ENCODE data around the gene NR5A2. TPM values are rescaled to one million over a fixed set of nuclear protein-coding genes. Genes with fewer than 3 reads are reported as not detected.

NR5A2 gene
- total RNA-seq, 2 donors from 2014 or later = 45.5 to 65.9 TPM

DNA sequence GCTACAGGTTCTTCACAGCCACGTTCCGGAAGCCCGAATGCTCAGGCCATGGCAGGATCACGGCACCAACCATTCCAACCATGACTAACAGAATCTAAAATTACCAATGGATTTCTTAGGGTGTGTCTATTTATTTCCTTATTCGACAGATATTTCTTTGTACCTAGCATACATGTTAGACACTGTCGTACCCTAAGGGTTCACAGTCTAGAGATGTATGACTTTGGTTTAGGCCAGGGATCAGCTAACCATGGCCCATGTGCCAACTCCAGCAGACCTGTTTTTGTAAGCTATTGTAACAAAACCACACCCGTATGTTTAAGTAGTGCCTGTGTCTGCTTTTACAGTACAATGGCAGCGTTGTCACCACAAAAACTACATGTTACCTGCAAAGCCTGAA is 167.0 kb downstream of the NR5A2 start:
- intact Hi-C loops (cut with DNase I) = no loop called here
- H3K9me3 ChIP-seq = no peaks in the 10 kb centered on the region
- no peak for DNase-seq
- H3K27me3 ChIP-seq = no peaks in the 10 kb centered on the region
- no peak overlapping the region for H3K9ac ChIP-seq (ENCODE audit: low read depth in 2 of 2, low read length in 2 of 2)
- H3K4me3 ChIP-seq = no peak overlapping the region
- TF ChIP-seq, protein P1, sequence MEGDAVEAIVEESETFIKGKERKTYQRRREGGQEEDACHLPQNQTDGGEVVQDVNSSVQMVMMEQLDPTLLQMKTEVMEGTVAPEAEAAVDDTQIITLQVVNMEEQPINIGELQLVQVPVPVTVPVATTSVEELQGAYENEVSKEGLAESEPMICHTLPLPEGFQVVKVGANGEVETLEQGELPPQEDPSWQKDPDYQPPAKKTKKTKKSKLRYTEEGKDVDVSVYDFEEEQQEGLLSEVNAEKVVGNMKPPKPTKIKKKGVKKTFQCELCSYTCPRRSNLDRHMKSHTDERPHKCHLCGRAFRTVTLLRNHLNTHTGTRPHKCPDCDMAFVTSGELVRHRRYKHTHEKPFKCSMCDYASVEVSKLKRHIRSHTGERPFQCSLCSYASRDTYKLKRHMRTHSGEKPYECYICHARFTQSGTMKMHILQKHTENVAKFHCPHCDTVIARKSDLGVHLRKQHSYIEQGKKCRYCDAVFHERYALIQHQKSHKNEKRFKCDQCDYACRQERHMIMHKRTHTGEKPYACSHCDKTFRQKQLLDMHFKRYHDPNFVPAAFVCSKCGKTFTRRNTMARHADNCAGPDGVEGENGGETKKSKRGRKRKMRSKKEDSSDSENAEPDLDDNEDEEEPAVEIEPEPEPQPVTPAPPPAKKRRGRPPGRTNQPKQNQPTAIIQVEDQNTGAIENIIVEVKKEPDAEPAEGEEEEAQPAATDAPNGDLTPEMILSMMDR (IDR thresholded peaks at IDR 0.05) = no peak
- no peak overlapping the region for H3K27ac ChIP-seq
- H3K36me3 ChIP-seq = no peaks in the 10 kb centered on the region
- no peaks in the 10 kb centered on the region for H3K4me1 ChIP-seq

DNA sequence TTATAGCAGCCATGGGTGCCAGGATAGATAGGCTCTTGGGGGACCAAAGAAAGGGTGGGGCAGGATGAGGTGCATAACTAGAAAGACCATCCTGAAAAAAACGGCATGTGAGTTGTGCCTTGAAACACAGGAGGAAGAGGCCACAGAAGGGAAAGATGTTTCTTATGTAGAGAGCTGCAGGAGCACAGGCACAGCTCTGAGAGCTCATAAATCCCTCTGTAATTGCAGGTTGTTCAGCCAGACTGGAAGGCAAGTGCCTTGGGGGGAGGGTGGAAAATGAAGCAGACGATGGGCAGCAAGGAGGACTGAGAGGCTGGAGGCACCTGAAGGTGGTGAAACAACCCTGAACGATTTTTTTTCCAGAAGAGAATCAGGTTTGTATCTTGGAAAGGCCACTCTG is 170.7 kb downstream of the NR5A2 start:
- no peak for DNase-seq
- Histone ChIP-seq H3K9ac (ENCODE audit: low read depth in 2 of 2, low read length in 2 of 2) (no peak overlapping the region), H3K27ac (no peak overlapping the region), H3K4me1 (no peaks in the 10 kb centered on the region), H3K9me3 (no peaks in the 10 kb centered on the region), H3K36me3 (no peaks in the 10 kb centered on the region), H3K4me3 (no peak overlapping the region), H3K27me3 (no peaks in the 10 kb centered on the region)
- intact Hi-C loops (cut with DNase I) = no loop called here
- TF ChIP-seq, protein P1 (IDR thresholded peaks at IDR 0.05) = no peak

DNA sequence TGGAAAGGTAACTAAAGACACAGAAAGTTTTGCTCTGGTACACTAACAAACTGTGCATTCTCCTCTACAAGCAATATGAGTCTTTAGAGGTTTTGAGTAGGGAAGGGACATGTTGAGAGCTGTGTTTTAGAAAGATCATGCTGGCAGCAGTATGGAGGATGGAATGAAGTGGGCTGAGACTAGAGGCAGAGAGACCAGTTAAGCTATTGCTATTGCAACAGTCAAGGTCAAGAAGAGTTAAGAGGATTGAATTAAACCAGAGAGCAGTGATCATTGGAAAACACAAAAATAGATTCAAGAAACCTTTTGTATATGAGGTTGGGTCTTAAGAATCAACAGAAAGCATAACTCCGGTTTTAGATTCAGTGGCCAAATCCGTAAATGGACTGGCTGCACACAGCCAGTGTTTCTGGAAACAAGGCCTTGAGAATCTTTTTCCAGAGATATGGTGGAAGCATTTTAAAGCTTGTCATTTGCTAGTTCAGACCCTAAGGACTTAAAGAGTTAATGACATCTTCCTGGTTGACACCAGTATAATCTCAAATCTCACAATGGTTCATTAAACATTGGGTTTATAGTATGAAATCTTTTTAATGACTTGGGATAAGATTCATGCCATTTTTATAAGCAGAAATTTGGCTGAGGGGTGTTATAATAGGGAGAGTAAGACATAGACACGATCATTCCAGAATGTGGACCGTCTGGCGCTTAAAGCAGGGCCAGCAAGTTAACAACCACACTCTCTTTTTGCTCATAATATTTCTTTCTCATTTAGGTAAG is 177.9 kb downstream of the NR5A2 start:
- DNase-seq = no peak
- Histone ChIP-seq H3K27ac (no peak overlapping the region), H3K9ac (ENCODE audit: low read depth in 2 of 2, low read length in 2 of 2) (no peak overlapping the region), H3K27me3 (no peaks in the 10 kb centered on the region), H3K4me1 (no peaks in the 10 kb centered on the region), H3K4me3 (no peak overlapping the region), H3K9me3 (no peaks in the 10 kb centered on the region), H3K36me3 (no peaks in the 10 kb centered on the region)
- intact Hi-C loops (cut with DNase I) = no loop called here
- TF ChIP-seq, protein P1 (IDR thresholded peaks at IDR 0.05) = no peak

DNA sequence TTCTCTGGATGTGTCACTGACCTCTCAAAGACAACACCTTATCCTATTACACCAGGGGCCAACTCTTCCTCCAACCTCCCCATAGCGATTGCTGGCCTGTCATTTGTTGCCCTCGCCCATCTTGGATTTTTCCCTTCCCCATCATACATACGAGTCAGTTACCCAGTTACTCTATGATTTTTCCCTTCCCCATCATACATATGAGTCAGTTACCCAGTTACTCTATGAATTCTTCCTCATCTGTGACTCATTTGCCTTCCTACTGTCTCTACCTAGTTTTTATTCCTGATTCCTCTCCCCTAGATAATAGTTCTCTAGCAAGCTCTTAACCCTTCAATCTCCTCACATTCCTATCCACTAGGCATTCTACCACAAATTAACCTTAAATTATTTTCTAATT is 178.8 kb downstream of the NR5A2 start:
- Histone ChIP-seq H3K4me3 (no peak overlapping the region), H3K27me3 (no peaks in the 10 kb centered on the region), H3K9me3 (no peaks in the 10 kb centered on the region), H3K4me1 (no peaks in the 10 kb centered on the region), H3K27ac (no peak overlapping the region), H3K36me3 (no peaks in the 10 kb centered on the region), H3K9ac (ENCODE audit: low read depth in 2 of 2, low read length in 2 of 2) (no peak overlapping the region)
- no peak for DNase-seq
- TF ChIP-seq, protein P1 (IDR thresholded peaks at IDR 0.05) = no peak
- intact Hi-C loops (cut with DNase I) = no loop called here

DNA sequence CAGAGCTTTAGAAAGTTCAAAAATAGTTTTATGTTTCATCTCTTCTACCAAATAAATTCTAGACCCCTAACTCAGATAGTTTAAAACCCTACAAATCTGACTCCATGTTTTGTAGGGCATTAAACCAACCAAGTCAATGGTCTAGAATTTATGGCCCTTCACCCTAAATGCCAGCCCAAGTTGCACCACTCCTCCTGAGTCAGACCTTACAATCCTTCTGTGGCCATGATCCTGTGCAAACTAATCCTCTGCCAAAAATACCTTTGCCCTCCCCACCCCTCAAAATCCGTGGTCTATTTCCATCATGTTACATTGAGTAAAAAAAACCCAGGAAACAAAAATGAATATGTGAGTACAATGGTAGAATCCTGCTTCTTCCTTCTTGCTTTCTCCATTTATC is 179.3 kb downstream of the NR5A2 start:
- Histone ChIP-seq H3K9ac (ENCODE audit: low read depth in 2 of 2, low read length in 2 of 2) (no peak overlapping the region), H3K27ac (no peak overlapping the region), H3K4me1 (no peaks in the 10 kb centered on the region), H3K4me3 (no peak overlapping the region), H3K9me3 (no peaks in the 10 kb centered on the region), H3K27me3 (no peaks in the 10 kb centered on the region), H3K36me3 (no peaks in the 10 kb centered on the region)
- no peak for DNase-seq
- TF ChIP-seq, protein P1 (IDR thresholded peaks at IDR 0.05) = no peak
- intact Hi-C loops (cut with DNase I) = no loop called here

Data from colonic mucosa (tissue), 4 donors.